GM12878 (cell line): ENCODE measurements around the gene CARD10.

Experiments used
- GABPA ChIP-seq: IDR thresholded peaks from 2 replicates; pipeline ENCODE4 v1.6.1; 2014; ENCODE audit warnings: antibody characterized with exemption, low read depth, mild to moderate bottlenecking, inconsistent platforms
- POLR2A ChIP-seq: IDR thresholded peaks from 2 replicates; pipeline ENCODE4 v1.6.1; 2011; ENCODE audit warnings: low read depth, mild to moderate bottlenecking, low read length
- POLR2AphosphoS5 ChIP-seq: IDR thresholded peaks from 2 replicates; pipeline ENCODE4 v1.6.1; 2011; ENCODE audit warnings: mild to moderate bottlenecking, low read length, inconsistent platforms
- TF ChIP-seq, protein P1 (sequence below), 3 experiments: IDR thresholded peaks in 2 of 3; conservative IDR thresholded peaks in 1 of 3; 2 replicates each; pipeline ENCODE4 v1.5.1; 2011; ENCODE audit warnings: low read depth in 3 of 3, low read length in 3 of 3, mild to moderate bottlenecking in 3 of 3, control low read depth in 2 of 3, moderate library complexity in 2 of 3, inconsistent platforms in 1 of 3, mixed read lengths in 1 of 3; ENCODE audit not compliant: control insufficient read depth in 2 of 3, insufficient read depth in 1 of 3; ENCODE audit errors: extremely low read depth in 1 of 3
- TF ChIP-seq, protein P2 (sequence below): IDR thresholded peaks from 2 replicates; pipeline ENCODE4 v1.6.1; 2011; ENCODE audit warnings: mild to moderate bottlenecking, low read depth, low read length, moderate library complexity; ENCODE audit not compliant: insufficient replicate concordance

DNA sequence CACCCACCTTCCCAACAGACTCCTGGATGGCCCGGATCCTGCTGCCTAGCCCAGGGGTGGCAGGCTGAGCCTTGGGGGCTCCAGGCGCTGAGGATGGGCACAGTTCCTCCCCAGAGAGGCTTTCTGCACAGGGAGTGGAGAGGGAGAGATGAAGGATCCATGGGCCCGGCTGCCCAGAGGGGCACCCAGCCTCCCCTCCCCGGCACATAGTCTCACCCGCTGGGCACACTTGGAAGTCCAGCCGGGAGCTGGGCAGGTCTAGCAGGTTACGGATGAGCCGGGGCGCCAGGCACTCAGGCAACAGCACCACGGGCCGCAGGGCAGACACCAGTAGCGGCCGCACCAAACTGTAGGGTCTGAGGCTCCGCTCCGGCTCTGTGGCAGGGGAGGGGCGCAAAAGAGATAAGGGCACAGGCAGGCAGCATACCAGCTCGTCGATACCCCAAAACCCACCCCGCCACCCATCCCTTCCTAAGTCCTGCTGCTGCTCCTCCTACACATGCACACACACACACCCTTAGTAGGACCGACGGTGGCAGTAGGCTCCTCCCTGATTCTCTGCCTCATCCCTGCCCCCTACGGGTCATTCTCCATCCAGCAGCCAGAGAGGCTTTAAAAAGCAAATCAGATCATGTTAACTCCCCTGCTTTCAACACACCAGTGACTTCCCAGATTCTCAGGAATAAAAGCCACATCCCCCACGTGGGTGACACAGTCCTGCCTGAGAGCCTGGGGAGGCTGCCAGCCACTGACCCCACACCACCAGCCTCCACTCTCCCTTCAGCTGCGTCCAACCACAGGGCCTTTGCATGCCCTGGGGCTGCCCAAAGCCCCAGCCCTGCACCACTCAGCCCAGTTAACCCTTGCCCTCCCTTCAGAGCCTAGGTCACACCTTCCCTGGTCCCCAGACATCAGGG lies 26.5 kb downstream of the CARD10 start:
- no peak for TF ChIP-seq POLR2AphosphoS5
- TF ChIP-seq, protein P1, sequence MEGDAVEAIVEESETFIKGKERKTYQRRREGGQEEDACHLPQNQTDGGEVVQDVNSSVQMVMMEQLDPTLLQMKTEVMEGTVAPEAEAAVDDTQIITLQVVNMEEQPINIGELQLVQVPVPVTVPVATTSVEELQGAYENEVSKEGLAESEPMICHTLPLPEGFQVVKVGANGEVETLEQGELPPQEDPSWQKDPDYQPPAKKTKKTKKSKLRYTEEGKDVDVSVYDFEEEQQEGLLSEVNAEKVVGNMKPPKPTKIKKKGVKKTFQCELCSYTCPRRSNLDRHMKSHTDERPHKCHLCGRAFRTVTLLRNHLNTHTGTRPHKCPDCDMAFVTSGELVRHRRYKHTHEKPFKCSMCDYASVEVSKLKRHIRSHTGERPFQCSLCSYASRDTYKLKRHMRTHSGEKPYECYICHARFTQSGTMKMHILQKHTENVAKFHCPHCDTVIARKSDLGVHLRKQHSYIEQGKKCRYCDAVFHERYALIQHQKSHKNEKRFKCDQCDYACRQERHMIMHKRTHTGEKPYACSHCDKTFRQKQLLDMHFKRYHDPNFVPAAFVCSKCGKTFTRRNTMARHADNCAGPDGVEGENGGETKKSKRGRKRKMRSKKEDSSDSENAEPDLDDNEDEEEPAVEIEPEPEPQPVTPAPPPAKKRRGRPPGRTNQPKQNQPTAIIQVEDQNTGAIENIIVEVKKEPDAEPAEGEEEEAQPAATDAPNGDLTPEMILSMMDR (IDR thresholded peaks at IDR 0.05 in 2 of 3, conservative IDR thresholded peaks at IDR 0.05 in 1 of 3; ENCODE audit: control insufficient read depth in 2 of 3, extremely low read depth in 1 of 3, insufficient read depth in 1 of 3, low read depth in 3 of 3, low read length in 3 of 3) = peak; percentile 57 to 67 (median 63)
- no peak for TF ChIP-seq POLR2A
- no peak for TF ChIP-seq GABPA
- TF ChIP-seq, protein P2, sequence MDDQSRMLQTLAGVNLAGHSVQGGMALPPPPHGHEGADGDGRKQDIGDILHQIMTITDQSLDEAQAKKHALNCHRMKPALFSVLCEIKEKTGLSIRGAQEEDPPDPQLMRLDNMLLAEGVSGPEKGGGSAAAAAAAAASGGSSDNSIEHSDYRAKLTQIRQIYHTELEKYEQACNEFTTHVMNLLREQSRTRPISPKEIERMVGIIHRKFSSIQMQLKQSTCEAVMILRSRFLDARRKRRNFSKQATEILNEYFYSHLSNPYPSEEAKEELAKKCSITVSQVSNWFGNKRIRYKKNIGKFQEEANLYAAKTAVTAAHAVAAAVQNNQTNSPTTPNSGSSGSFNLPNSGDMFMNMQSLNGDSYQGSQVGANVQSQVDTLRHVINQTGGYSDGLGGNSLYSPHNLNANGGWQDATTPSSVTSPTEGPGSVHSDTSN = no peak
